ENCODE results near the gene ETS1.

ETS1 gene

DNA sequence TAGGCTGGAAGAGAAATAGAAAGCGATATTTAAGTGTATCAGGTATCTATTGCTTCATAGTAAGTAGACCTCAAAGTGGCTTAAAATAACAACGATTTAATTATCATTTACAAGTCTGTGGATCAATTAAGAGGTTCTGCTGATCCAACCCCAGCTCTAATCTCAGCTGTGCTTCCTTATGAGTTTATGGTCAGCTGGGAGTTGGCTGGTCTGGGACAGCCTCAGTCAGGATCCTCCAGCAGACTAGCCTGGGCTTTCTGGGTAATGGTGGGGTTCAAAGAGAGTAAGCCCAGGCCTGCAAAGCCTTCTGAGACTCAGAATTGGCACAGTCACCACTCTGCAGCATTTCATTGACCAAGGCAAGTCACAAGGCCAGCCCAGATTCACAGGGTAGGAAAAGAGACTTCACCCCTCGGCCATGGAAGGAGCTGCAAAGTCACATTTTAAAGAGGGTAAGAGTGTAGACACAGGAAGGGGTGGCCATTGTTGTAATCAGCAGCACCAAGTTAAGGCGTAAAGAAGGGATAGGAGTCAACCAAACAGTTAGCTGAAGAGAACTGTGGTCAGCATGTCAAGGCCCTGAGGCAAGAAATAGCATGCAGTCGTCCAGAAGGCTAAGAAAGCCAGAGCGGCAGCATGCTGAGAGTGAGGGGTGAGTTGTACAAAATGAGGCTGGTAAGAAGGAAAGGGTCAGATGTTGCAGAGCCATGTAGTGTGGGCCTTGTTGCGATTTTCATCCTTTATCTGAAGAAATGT is 168.2 kb downstream of the ETS1 start:
- TF ChIP-seq, protein P1, sequence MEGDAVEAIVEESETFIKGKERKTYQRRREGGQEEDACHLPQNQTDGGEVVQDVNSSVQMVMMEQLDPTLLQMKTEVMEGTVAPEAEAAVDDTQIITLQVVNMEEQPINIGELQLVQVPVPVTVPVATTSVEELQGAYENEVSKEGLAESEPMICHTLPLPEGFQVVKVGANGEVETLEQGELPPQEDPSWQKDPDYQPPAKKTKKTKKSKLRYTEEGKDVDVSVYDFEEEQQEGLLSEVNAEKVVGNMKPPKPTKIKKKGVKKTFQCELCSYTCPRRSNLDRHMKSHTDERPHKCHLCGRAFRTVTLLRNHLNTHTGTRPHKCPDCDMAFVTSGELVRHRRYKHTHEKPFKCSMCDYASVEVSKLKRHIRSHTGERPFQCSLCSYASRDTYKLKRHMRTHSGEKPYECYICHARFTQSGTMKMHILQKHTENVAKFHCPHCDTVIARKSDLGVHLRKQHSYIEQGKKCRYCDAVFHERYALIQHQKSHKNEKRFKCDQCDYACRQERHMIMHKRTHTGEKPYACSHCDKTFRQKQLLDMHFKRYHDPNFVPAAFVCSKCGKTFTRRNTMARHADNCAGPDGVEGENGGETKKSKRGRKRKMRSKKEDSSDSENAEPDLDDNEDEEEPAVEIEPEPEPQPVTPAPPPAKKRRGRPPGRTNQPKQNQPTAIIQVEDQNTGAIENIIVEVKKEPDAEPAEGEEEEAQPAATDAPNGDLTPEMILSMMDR (IDR thresholded peaks at IDR 0.05): no peak
- no peak overlapping the region for H3K4me3 ChIP-seq
- no peak overlapping the region for H3K27ac ChIP-seq
- DNase-seq (ENCODE audit: low spot score): no peak

- TF ChIP-seq, protein P1 (IDR thresholded peaks at IDR 0.05): no peak
- DNase-seq (ENCODE audit: low spot score): no peak
- no peak overlapping the region for H3K4me3 ChIP-seq
- H3K27ac ChIP-seq: no peak overlapping the region
Measured at GRCh38 chr11:128417607-128418324, 169.6 kb downstream of the ETS1 start.

GRCh38 chr11:128416976-128417375 is 170.4 kb downstream of the ETS1 start:
- H3K27ac ChIP-seq: no peak overlapping the region
- TF ChIP-seq, protein P1 (IDR thresholded peaks at IDR 0.05): no peak

GRCh38 chr11:128415539-128415938 is 171.8 kb downstream of the ETS1 start:
- DNase-seq (ENCODE audit: low spot score): no peak
- TF ChIP-seq, protein P1 (IDR thresholded peaks at IDR 0.05): no peak
- Histone ChIP-seq H3K27ac (no peak overlapping the region), H3K4me3 (no peak overlapping the region)

More at GRCh38 chr11:128416976-128417375, 170.4 kb downstream of the ETS1 start:
- H3K4me3 ChIP-seq: no peak overlapping the region
- DNase-seq (ENCODE audit: low spot score): no peak

- TF ChIP-seq, protein P1 (IDR thresholded peaks at IDR 0.05): no peak
- Histone ChIP-seq H3K4me3 (no peak overlapping the region), H3K27ac (no peak overlapping the region)
- DNase-seq (ENCODE audit: low spot score): no peak
Measured at GRCh38 chr11:128412847-128413791, 174.2 kb downstream of the ETS1 start.

GRCh38 chr11:128411812-128412211 is 175.5 kb downstream of the ETS1 start:
- TF ChIP-seq, protein P1 (IDR thresholded peaks at IDR 0.05): no peak
- H3K27ac ChIP-seq: no peak overlapping the region
- no peak for DNase-seq (ENCODE audit: low spot score)
- H3K4me3 ChIP-seq: no peak overlapping the region

All from coronary artery (tissue), 2 donors.